GM19467 (cell line): ENCODE measurements around the gene CASZ1.

Experiments used
- ATAC-seq: cut with Tn5 transposase; IDR thresholded peaks from one replicate; pipeline ENCODE4 v1.9.1; 2021; ENCODE audit warnings: mild to moderate bottlenecking, moderate library complexity; ENCODE audit not compliant: unreplicated experiment

Gene CASZ1

DNA sequence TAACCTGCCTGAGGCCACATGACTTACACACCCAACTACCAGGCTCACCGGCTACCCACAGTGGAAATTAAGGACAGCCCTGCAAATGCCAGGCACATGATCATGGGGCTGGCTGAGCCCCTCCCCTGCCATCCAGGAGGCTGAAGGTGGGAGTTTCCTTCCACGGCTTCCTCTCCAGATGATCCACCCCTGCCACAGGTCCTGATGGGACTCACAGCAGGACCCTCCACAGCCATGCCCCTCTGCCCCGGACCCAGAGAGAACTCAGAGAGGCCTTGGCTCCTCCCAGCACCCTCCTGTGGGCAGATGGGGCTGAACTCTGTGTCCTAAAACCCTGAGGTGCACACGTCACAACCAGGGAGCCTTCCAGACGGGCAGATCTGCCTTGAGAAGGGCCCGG is 29.1 kb upstream of the CASZ1 start:
- no peak for ATAC-seq

DNA sequence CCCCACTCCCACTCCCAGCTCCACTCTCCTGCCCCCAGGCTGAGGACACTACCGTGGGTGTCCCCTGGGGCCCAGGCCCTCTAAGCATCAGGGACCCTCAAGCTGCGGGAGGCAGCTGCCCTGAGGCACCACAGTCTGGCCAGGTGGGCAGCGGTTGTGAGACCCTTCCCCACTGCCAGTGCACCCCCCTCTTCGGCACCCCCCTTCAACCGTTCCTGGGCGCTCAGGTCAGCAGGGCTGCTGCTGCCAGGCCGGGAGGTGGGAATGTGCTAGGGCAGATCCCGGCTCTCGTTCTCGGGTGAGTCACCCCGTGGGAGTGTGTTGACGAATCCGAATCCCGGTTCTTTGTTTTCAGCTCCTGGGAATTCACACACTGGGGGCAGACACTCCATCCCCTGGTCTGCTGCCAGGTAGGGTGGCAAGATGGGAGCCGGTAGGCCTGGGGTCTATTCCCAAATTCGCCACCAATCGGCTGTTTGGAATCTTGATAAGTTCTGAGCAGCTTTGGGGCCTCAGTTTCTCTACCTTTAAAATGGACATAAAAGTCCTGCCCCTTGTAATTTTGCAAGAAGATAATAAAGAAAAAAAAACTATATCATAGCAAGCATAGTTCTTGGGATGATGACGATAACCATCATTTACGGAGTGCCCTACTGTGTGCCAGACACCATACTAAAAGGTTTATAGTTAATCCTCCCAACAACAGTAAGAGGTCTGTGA is 28.5 kb upstream of the CASZ1 start:
- ATAC-seq, result no peak

DNA sequence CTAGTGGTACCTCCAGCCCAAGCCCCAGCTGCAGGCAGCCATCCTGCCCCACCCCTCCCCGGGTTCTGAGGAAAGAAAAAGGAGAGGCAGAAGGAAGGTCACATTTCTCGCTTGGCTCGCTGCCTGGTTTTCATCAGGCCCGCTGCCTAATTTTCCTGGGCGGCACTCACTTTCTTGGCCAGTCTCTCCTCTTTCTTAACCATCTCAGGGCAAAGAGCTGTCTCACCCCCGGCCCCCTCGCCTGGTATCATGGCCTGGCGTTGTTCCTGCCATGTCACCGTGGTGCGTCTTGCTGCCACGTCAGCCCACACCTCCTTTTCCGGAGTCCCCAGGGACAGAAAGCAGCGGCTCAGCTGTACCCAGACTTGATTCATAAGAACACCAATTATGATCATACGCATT is 26.6 kb upstream of the CASZ1 start:
- no peak for ATAC-seq

DNA sequence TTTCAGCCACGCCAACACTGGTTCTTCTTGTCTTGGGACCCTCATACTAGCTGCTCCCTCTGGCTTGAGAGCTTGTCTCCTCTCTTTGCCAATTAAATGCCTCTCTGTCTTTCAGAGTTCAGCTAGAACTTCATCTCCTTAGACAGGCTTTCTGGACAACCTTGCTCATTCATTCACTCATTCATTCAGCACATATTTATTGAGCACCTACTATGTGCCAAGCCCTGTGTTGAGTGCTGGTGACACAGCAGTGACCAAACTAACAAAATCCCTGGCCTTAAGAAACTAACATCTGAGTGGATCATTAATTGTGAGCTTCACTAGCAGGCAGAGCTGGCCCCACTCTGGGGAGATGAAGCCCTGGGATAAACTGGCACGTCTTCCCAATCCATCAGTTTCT is 24.9 kb upstream of the CASZ1 start:
- ATAC-seq, result no peak

DNA sequence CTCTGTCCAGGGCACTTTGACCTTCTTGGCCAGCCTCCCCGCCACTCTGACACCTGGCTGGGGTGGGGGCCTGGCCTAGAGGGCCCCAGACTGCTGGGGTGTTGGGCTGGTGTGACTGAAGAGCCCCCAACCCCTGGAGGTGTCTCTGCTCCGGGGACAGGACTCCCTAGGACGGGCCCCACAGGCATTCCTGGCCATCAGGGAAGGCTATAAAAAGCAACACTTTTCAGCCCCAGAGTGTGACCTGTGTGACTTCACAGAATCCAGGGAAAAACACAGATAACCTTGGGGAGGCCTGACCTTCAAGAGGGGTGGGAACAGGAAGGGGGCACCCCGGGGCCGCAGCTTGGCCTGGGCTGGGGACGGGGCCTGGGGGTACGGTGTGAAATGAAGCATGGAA is 24.0 kb upstream of the CASZ1 start:
- ATAC-seq, result no peak

DNA sequence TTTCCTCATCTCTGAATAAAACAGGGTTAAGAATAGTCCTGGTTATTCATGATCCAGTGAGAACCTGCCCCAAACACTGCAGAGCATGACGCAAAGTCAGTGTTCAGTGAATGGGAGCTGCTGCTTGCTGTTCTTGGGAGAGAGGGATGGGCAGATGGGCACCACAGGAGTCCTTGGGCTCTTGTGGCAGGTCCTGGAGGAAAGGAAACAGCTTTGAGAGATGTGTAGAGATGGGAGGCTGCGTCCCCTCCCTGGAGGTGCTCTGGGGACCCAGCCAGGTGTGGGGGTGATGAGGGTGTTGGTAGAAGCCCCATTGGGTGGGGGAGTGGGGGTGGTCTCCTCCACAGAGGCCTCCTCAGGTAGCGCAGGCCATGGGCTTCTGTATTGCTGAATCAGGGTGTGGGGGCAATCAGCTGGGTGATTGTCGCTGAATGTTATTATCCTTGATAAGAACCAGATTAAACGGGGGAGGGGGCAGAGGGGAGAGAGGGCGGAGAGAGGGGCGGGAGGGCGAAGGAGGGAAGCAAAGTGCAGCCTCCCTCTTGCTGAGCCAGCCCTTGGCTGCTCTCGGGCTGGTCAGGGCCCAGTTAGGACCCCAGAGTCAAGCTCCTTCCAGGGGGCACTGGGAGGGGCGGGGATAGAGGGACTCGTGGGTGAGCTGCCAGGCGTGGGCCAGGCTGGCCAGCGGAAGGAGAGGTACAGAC is 22.9 kb upstream of the CASZ1 start:
- ATAC-seq, result no peak

DNA sequence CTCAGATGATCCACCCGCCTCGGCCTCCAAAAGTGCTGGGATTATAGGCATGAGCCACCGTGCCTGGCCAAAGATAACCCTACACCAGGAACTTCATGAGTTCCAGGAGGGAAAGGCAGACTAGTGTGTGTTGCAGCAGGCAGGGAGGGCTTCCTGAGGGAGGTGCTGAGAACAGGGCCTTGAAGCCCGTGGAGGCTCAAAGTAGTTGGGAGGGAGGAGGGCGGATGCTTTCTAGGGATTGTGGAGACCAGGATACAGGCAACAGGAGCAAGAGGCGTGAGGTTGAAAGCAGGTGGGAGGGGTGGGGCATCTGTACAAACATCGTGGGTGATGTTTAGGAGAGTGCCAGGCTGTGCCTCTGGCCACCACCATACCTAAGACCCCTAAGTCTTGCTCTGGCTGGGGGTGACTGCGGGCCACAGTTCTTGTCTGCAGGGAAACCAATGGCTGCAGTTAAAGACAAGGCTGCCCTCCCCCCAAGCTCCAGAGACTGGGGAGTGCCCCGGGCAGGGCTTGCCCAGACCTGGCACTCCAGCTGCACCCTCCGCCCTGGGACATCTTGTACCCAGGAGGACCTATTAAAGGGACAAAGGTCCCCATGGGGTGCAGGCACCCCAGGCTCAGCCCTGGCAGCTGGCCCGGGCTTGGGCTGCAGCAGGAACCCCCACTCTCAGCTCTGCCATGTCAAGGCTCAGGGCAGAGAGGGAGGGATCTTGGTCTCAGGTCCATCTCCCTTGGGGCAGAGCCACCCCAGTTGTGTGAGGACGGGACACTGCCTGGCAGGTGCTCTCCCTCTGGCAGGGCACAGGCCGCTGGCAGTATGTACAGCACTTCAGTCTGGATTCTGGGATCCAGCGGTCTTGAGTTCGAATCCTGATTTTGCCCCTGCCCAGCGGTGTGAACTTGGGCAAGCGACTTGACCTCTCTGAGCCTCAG is 22.1 kb upstream of the CASZ1 start:
- no peak for ATAC-seq

DNA sequence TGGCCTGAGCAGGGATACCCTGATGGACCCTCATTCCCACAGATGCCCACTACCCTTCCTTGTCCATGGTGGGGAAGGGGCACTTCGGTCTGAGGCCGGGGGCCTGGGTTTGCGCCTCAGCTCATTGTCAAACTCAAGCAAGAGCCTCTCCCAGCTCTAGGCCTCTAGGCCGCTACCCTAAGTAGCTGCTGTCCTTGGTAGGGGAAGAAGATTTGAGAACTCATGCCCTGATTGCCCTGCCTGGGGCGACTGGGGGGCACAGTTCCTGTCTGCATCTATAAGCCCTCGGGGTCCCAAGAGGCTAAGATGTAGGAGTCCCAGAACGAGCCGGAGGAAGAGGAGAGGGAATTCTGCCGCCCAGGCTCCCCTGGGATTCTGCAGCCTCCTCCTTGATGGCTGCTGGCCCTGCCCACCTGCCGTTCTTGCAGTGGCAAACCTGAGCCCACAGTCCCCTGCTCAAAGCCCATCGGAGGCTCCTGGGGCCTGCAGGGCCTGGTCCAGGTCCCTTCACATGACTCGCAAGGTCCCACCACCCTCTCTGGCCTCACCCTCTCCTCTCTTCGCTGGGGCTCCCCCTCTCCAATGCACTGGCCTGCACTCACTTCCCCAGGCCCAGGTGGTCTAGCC is 20.4 kb upstream of the CASZ1 start:
- no peak for ATAC-seq

DNA sequence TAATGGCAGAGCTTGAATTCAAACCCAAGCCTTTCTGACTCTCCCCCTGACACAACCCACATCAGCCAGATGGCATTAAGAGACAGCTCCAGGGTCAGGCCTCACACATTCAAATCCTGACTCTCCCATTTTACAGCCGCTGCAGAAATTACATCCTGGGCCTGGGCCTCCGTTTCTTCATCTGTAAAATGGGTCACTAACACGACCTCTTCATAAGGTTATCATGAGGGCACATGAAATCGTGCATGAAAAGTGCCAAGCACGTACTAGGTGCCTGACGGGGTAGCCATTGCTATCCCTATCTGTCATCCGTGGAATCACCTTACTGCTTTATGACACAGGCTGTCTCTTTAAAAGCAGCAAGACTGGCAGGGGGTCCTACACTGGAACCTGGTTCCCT is 19.8 kb upstream of the CASZ1 start:
- ATAC-seq, result no peak

DNA sequence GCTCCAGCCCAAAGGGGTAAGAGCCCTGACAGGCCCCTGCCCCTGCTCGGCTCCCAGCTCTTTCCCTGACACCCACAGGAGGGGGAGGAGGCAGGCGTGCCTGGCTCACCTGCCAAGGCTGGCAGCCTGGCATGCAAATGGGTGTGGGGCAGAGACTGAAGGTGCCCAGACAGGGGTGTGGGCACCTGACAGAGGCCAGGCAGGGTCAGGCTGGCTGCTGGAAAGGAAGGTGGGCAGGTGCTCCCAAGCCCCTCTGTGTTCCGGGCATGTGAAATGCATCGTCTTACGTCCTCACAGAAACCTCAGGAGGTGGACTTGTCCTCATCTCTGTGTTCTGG is 19.4 kb upstream of the CASZ1 start:
- no peak for ATAC-seq

DNA sequence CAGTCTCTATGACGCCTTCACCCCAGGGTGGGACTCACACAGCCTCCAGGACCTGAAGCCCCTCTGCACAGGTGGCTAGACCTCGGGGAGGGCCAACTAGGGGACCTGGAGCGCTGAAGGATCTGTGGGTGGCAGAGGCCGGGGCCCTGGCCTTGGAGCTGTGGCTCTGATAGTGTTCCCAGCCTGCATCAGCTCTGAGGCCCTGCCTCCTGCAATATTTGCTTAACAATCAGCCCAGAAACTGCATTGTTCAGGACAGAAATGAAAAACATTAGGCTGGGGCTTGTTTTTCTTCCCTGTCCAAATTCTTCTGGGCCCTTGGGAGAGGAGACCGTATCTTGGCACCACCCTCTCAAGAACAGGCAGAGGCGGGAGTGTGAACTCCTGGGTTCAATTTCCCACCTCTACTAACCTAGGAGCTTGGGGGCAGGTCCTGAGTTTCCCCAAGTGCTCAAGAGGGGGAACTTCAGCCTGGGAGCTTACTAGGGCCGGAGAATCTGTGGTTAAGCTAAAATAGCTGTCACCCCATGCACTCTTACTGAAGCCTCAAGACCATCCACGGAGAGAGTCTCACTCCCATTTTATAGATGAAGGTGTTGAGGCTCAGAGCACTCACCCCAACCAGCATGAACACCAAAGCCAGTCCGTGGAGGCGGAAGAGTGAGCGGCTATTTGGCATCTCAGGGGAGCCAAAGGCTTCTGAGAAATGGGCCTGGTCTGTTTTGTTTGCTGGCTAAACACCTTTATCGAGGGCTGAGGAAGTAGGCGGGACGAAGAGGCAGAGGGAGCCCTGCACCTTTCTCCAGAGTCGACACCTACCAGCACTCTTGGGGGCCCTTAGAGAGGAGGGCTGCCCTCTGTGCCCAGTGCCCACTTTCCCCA is 18.8 kb upstream of the CASZ1 start:
- ATAC-seq, result no peak

DNA sequence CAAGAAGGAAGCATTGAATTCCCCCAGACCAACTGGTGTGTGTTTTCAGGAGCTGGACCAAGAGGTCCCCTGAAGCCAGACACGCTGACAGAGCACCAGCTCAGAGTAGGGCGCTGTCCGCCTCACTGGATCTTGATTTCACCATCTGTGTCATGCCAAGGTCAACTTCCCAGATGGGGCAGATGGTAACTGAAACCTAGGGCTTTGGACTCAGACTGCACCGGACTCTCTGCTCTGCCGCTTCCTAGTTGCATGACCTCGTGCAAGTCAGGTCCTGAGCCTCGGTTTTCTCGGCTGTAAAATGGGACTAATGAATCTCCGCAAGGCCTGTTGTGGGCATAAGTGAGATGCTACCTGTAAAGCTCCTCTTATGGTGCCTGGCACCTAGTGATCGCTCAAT is 17.9 kb upstream of the CASZ1 start:
- no peak for ATAC-seq

DNA sequence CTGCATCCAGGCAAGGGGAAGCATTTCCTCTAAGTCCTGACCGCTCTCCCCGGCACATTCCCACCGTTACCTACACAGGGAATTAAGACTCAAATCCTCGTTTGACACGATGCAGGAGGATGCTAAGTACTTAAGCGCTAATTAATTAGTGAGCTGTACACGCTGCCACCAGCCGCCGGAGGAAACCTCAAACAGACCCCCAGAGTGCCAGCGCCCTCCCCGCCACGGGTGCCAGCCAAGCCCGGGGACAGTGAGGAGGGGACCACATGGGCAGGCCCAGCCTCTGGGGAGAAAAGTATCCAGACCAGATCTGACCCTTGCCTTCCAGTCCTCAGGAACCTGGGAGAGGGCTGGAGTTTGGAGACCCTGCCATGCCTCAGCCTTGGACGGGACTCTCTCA is 17.4 kb upstream of the CASZ1 start:
- ATAC-seq, result no peak

DNA sequence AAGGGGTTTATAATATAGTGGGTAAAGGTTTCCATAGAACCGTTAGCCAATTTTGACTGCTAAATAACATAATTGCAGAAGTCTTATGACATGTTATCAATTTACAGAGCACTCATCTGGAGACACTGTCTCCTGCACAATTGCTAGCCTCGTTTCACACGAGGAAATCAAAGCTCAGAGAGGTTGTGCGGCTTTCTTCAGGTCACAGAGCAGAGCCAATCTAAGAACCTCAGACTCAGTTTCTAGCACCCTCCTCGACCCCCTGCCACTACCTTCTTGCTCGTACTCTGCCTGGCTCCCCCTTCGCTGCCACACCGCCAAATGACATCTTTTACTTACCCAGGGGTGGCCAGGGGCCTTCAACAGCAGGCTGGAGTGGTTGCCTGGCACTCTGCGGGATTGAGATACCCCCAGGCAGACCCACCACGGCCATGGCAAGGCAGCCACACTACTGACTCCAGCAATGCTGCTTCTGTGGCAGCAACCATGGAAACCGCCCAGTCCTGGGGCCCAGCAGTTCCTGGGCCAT is 16.0 kb upstream of the CASZ1 start:
- no peak for ATAC-seq

DNA sequence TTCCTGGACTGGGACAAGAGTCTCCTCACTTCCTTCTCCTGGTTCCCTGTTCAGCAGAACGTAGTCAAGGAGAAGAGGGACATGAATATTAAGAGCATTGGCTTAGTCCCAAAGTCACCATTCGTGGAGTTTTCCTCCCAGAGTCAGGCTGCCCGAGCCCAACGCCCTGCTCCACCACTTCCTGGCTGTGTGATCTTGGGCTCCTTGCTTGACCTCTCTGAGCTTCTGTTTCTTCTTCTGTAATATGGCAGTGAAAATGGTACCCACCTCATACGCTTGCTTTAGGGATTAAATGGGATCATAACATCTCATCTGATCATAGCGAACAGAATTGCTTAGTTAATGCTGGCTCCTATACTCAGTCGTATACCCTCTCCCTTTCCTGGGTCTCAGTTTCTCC is 12.0 kb upstream of the CASZ1 start:
- ATAC-seq, result no peak

DNA sequence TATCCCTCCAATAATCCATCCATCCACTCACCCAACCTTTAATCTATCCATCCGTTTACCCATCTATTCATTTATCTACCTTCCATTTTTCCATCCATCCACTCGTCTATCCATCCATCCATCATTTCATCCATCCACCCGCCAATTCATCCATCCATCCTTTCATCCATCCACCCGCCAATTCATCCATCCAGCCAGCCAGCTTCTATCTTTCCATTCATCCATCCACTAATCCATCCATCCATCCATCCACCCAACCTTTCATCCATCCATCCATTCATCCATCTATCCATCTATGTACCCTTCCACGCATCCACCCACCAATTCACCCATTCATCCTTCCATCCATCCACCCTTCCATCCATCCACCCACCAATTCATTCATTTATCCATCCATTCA is 10.5 kb upstream of the CASZ1 start:
- no peak for ATAC-seq

DNA sequence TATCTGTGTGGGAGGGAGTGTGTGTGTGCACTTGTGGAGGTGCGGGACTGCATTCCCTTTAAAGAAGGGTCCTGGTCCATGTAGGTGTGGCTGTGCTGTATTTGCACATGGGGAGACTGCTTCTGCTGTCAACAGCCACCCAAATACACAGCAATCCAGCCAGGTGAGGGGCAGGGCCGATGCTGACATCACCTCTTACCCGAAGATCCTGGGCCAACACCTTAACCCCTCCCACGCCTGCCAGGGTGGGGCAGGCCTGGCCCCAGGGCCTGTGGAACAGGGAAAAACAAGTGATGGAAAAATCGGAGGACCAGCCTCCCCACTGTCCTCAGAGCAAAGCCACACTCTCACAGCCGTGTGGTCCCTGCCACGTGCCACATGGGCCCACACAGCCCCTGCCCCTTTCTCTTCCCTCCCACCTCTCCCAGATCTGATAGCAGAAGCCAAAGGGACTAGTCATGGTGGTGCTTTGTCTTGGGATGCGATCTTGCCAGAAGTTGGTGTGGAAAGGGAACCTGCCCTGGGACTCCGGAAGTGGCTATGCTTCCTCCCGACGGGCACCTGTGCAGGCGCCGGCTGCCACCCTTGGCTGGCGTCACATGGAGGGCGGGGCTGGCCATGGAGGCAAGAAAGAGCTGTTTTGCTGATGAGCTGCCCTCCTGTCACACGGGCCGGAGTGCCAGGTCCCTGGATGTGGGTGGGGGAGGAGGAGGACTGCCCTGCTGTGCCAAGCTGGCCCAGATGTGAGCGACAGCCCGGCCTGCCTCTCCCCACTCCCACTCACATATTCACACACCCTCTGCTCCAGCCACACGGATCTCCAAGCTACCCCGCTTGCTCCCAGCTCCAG is 7.8 kb upstream of the CASZ1 start:
- ATAC-seq, result no peak

DNA sequence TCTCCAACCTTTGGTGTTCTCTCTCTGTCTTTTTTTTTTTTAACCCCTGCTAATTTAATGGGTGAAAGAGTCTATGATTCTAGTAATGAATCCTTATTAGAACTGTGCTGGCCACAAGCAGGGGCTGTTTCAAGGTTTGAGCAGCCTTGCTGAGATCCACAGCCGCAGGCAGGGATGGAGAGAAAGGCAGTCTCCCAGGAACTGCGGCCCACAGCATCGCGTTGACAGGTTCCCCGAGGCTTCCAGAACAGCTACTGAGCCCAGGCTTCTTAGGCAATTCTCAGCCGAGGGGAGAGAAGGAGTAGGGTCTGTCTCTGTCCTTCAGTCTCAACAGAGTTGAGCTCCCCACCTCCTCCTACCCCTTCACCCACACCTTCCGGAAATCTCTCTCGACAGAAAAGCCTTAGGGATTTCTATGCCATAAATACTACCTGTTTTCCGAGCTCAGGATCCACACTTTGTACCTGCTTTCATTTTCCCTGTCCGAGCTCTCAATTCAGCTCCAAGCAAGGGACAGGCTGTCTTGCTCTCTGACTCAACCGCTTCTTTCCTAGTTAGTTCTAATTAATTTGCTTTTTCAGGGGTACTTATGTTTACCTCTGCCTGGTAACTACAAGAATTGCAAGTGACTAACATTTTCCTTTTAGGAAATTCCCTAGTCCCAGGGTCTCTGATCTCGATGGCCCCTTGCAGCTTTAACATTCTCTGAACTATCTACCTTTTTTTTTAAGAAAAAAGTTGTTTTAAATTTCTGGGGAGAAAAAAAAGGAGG is 6.7 kb upstream of the CASZ1 start:
- ATAC-seq, result no peak

DNA sequence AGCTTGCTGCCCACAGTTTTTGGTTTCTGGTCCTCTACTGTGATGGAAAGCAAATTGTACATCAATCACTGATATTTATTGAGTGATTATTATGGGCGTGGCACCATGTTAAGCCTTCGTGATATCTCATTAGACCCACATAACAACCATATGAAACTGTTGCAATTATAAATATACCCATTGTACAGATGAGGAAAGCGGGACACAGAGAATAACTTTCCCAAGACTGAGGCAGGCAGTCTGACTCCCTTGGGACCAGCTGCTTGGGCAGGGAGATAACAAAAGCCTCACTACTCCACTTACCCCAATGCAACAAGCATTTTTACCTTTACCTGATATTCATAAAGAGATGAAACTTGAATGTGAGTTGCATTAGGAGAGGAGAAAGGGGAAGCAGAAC is 4.3 kb upstream of the CASZ1 start:
- ATAC-seq, result no peak
